Neural cell (in vitro differentiated cells): ENCODE data around the gene NXNL2. TPM values are rescaled to one million over a fixed set of nuclear protein-coding genes. Genes with fewer than 3 reads are reported as not detected.

ENCODE experiments used
- H2AFZ ChIP-seq: fragments of 200-600, 300-800 bp; sonication (generic), shearing (Covaris generic); 2 replicates; pipeline ENCODE4 v1.6.0; 2014; ENCODE audit warnings: low read depth, mild to moderate bottlenecking, antibody characterized with exemption, low read length, moderate library complexity
- H3F3A ChIP-seq: fragments of 200-600 bp; shearing (Covaris generic); 2 replicates; pipeline ENCODE4 v1.6.1; 2016; ENCODE audit warnings: mild to moderate bottlenecking, moderate library complexity, mixed read lengths, antibody characterized with exemption, low read length; ENCODE audit not compliant: insufficient read depth, poor library complexity, severe bottlenecking
- H3K27ac ChIP-seq: fragments of 200-600, 300-800 bp; sonication (generic), shearing (Covaris generic); 2 replicates; pipeline ENCODE4 v1.5.1; 2014; ENCODE audit warnings: mild to moderate bottlenecking, low read length, moderate library complexity
- H3K27me3 ChIP-seq: fragments of 300-800, 200-600 bp; sonication (generic), shearing (Covaris generic); 2 replicates; pipeline ENCODE4 v1.6.0; 2014; ENCODE audit warnings: mild to moderate bottlenecking, low read depth, low read length, moderate library complexity; ENCODE audit not compliant: insufficient read depth
- H3K36me3 ChIP-seq: fragments of 300-800, 200-600 bp; sonication (generic), shearing (Covaris generic); 2 replicates; pipeline ENCODE4 v1.5.1; 2014; ENCODE audit warnings: mild to moderate bottlenecking, antibody characterized with exemption, low read length, moderate library complexity; ENCODE audit not compliant: insufficient read depth
- H3K4me2 ChIP-seq: fragments of 300-800, 200-600 bp; sonication (generic), shearing (Covaris generic); 2 replicates; pipeline ENCODE4 v1.6.0; 2014; ENCODE audit warnings: mild to moderate bottlenecking, low read length
- H3K4me3 ChIP-seq: fragments of 300-800, 200-600 bp; sonication (generic), shearing (Covaris generic); 2 replicates; pipeline ENCODE4 v1.5.1; 2014; ENCODE audit warnings: mild to moderate bottlenecking, low read length, moderate library complexity
- H3K79me2 ChIP-seq: fragments of 200-600 bp; shearing (Covaris generic); replicated peaks from 2 replicates; pipeline ENCODE4 v1.6.0; 2014; ENCODE audit warnings: mild to moderate bottlenecking, low read length, moderate library complexity; ENCODE audit not compliant: insufficient read depth
- H3K9ac ChIP-seq: fragments of 300-800, 200-600 bp; sonication (generic), shearing (Covaris generic); 2 replicates; pipeline ENCODE4 v1.6.1; 2016; ENCODE audit warnings: mild to moderate bottlenecking, low read length, mixed read lengths
- H3K9me2 ChIP-seq: fragments of 200-600 bp; shearing (Covaris generic); 2 replicates; pipeline ENCODE4 v1.6.1; 2016; ENCODE audit warnings: mild to moderate bottlenecking, low read length, mixed read lengths; ENCODE audit not compliant: insufficient read depth
- H3K9me3 ChIP-seq: fragments of 200-600, 300-800 bp; sonication (generic), shearing (Covaris generic); 2 replicates; pipeline ENCODE4 v1.6.1; 2016; ENCODE audit warnings: mild to moderate bottlenecking, mixed run types, low read length, moderate library complexity, mixed read lengths
- H4K20me1 ChIP-seq: fragments of 200-600 bp; shearing (Covaris generic); 2 replicates; pipeline ENCODE4 v1.6.1; 2016; ENCODE audit warnings: mild to moderate bottlenecking, mixed run types; ENCODE audit not compliant: insufficient read depth
- CTCF ChIP-seq: fragments of 450-650 bp; IDR thresholded peaks from 2 replicates; pipeline ENCODE4 v1.5.1; 2014; ENCODE audit warnings: antibody characterized with exemption, mild to moderate bottlenecking, moderate library complexity; ENCODE audit not compliant: poor library complexity, severe bottlenecking
- EP300 ChIP-seq: fragments of 450-650 bp; conservative IDR thresholded peaks from 2 replicates; pipeline ENCODE4 v1.6.1; 2014; ENCODE audit warnings: antibody characterized with exemption, mild to moderate bottlenecking, moderate library complexity; ENCODE audit not compliant: poor library complexity, severe bottlenecking
- EZH2 ChIP-seq: fragments of 200-600, 300-800 bp; shearing (Covaris generic), sonication (generic); IDR thresholded peaks from 2 replicates; pipeline ENCODE4 v1.6.1; 2014; ENCODE audit warnings: antibody characterized with exemption, low read length, borderline replicate concordance, mild to moderate bottlenecking; ENCODE audit not compliant: insufficient read depth, poor library complexity, severe bottlenecking
- MXI1 ChIP-seq: fragments of 450-650 bp; conservative IDR thresholded peaks from 2 replicates; pipeline ENCODE4 v1.6.1; 2014; ENCODE audit warnings: antibody characterized with exemption, mild to moderate bottlenecking; ENCODE audit not compliant: poor library complexity, severe bottlenecking
- POLR2AphosphoS5 ChIP-seq: IDR thresholded peaks from 2 replicates; pipeline ENCODE4 v1.6.1; 2012
- RAD21 ChIP-seq: fragments of 450-650 bp; conservative IDR thresholded peaks from 2 replicates; pipeline ENCODE4 v1.6.1; 2014; ENCODE audit warnings: antibody characterized with exemption, mild to moderate bottlenecking, moderate library complexity
- REST ChIP-seq: IDR thresholded peaks from 2 replicates; pipeline ENCODE4 v1.6.1; 2012; ENCODE audit warnings: borderline replicate concordance
- SMC3 ChIP-seq: fragments of 450-650 bp; conservative IDR thresholded peaks from 2 replicates; pipeline ENCODE4 v1.6.1; 2014; ENCODE audit warnings: antibody characterized with exemption, mild to moderate bottlenecking, moderate library complexity; ENCODE audit not compliant: poor library complexity
- TAF1 ChIP-seq: IDR thresholded peaks from 2 replicates; pipeline ENCODE4 v1.6.1; 2012; ENCODE audit warnings: low read depth
- polyA plus RNA-seq: library from polyadenylated mRNA; depleted of rRNA; stranded (reverse); fragments of >200 nt; gene quantifications from 2 replicates; pipeline ENCODE4 v1.2.3, GENCODE V29; 2014

Gene NXNL2
- polyA plus RNA-seq, 1 donor from 2014 or later = 0.51 TPM

GRCh38 chr9:88498880-88499279 is 36.1 kb upstream of the NXNL2 start:
- Histone ChIP-seq H3F3A (no peaks in the 10 kb centered on the region), H3K4me3 (no peak overlapping the region), H2AFZ (no peak overlapping the region)

GRCh38 chr9:88501086-88501485 is 33.9 kb upstream of the NXNL2 start:
- Histone ChIP-seq H3K9me2 (no peaks in the 10 kb centered on the region), H3K4me3 (no peak overlapping the region), H3K36me3 (no peaks in the 10 kb centered on the region)
- TF ChIP-seq RAD21 (no peak), TAF1 (no peak), EP300 (no peak), SMC3 (no peak), MXI1 (no peak), EZH2 (no peak), CTCF (no peak), POLR2AphosphoS5 (no peak)

More at GRCh38 chr9:88498880-88499279, 36.1 kb upstream of the NXNL2 start:
- H3K36me3 ChIP-seq = no peaks in the 10 kb centered on the region
- H3K27ac ChIP-seq = no peak overlapping the region
- no peaks in the 10 kb centered on the region for H3K79me2 ChIP-seq
- H3K4me2 ChIP-seq = no peak overlapping the region
- no peaks in the 10 kb centered on the region for H3K27me3 ChIP-seq
- TF ChIP-seq REST (no peak), POLR2AphosphoS5 (no peak), CTCF (no peak), MXI1 (no peak), SMC3 (no peak)
- H3K9me3 ChIP-seq = no peaks in the 10 kb centered on the region
- H3K9ac ChIP-seq = no peak overlapping the region
- H3K9me2 ChIP-seq = no peaks in the 10 kb centered on the region
- H4K20me1 ChIP-seq = no peaks in the 10 kb centered on the region

More at GRCh38 chr9:88501086-88501485, 33.9 kb upstream of the NXNL2 start:
- Histone ChIP-seq H4K20me1 (no peaks in the 10 kb centered on the region), H3K27me3 (no peaks in the 10 kb centered on the region), H3K4me2 (no peak overlapping the region), H3K27ac (no peak overlapping the region), H3K9me3 (no peaks in the 10 kb centered on the region), H2AFZ (no peak overlapping the region), H3K79me2 (no peaks in the 10 kb centered on the region), H3K9ac (no peak overlapping the region), H3F3A (no peaks in the 10 kb centered on the region)
